Head of caudate nucleus (tissue), 42 donors: ENCODE measurements around the gene IFNA7.
"Not testable (repeated sequence)": the region's sequence is repeated elsewhere in the genome, so short reads cannot be mapped to it uniquely, and the experiment has no call there.

Experiments used
- DNase-seq, 42 donors: peaks; one replicate each; pipeline versions ENCODE4 v3.0.0 to v3.0.0-alpha.2; 2020 to 2021; ENCODE audit warnings: mixed read lengths in 7 of 42
- intact Hi-C: fragments of 100-400 bp; cut with DNase I; formaldehyde crosslinking; loops from one replicate; pipeline ENCODE4 v1.15.0; 2022

The IFNA7 gene

DNA sequence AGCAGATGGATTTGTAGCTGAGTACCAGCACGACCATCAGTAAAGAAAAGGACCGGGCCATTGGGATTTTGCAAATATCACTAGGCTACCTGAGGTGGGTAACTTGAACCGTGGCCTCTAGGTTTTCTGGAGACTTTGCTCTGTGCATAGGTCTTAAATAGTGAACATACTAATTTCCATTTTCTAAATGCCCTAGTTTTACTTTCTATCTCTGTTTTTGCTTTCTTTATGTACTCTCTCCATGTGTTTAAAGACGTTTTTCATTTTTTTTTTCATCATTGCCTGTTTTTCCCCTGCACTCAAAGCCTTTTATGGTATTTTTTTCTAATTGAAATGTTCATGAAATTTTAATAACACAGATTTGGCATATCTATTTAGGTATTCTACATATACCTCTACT is at the start of gene IFNA7:
Gene IFNA7 (minus strand): TSS at position 101 of the 400 bp plus-strand sequence. CDS start 40 bp downstream, at position 61.
- intact Hi-C loops, DNase-seq: not testable (repeated sequence)

- DNase-seq = no peak
- intact Hi-C loops = no loop called here
Observed at GRCh38 chr9:21251638-21252037, 49.6 kb upstream of the IFNA7 start.

DNA sequence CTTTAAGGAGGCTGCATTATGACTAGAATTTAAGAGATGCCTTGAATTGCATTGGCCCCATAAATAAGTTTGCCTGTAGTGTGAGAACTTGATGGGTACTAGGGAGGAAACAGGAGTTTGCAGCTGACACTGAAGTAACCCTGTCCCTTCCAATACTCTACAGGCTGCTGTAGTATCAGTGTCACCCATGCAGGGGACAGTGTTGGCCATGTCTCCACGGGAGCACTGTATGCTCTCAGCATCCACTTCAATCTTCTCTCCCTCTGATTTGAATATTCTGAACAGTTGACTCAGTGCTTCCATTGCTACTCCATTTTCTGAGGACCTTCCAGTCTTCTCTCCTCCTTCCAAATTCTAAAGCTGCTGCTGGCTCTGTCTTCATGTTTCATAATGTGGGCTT is 49.2 kb upstream of the IFNA7 start:
- DNase-seq = no peak
- intact Hi-C loops = no loop called here

DNA sequence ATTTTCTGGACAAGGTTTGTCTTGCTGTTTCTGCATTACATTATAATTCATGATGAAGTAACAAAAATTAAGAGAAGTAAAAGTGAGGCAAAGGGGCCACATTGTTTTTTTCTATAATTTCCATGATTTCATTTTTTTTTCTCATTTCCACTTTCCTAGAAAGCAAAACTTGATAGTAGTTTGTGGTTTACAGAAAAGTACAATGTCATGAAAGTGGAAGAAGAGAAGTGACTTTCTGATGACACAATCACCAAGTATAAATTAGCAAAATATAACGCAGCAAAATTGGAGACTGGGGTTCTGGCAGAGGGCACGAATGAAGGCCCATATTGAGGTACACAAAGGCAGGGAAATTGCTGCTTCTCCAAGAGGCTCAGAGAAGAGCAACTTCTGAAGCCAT is 42.8 kb upstream of the IFNA7 start:
- intact Hi-C loops = no loop called here
- no peak for DNase-seq

DNA sequence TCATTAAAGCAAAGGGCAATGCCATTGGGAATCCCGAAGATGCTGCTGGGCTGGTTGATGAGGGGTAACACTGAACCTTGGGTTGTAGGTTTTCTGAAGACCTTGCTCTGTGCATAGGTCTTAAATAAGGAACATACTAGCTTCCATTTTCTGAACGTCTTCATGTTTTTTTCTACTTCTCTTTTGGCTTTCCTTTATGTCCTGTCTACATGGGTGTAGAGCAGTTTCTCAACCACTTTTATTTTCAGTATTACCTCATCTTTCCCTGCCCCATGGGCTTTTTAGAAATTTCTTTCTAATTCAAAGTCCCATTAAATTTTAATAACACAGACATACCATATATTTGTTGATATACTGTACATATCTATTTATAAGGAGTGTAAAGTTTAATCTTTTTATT is 37.9 kb upstream of the IFNA7 start, which contains the start of gene IFNA14:
Gene IFNA14 (minus strand): TSS at position 95 of the 400 bp plus-strand sequence. CDS start 70 bp downstream, at position 25.
- no peak for DNase-seq
- intact Hi-C loops = no loop called here

DNA sequence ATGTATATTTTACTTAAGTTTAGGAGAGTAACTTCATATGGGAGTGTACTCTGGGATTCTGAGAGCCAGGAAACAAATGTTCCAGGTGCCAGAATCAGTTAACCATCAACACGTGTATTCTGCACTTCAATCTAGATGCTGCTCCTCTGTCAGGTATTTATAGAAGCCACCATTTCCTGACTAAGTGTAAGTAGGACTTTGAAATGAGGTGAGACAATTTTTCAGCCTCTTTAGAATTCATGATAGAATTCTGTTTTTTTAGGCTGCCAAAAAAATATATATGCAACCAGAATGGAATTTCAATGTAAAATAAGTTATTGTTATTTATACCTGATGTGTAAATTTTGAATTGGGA is 34.3 kb upstream of the IFNA7 start:
- intact Hi-C loops, DNase-seq: not testable (repeated sequence)

- DNase-seq = peak in 32 of 42 donors; percentile 7 to 65 (median 35)
- intact Hi-C loops = not testable (repeated sequence)
Observed at GRCh38 chr9:21235468-21236359, 33.7 kb upstream of the IFNA7 start.

DNA sequence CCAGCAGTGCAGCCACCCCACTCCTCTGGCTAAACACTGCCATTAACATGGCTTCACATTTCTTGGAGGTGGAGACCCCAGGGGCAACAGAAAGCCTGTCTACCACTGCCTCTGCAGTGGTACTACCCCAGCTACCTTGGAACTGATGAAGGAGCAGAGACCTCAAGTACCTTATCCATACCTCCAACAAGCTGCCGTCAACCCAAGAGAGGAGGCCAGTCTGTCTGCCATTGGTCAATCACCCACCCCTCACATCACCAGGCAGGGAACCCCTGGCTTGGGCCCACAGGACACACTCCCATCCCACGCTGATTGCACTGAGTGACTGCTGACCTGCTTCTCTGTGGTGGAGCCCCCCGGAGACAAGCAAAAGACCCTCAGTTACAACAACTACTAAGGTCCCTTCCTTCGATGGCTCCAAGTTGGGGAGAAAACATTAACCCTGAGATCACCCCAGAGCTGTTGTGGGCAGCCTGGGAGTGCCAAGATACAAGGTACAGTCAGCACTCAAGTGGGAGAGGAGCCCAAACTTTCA is 32.2 kb upstream of the IFNA7 start:
- DNase-seq = no peak
- intact Hi-C loops = no loop called here

DNA sequence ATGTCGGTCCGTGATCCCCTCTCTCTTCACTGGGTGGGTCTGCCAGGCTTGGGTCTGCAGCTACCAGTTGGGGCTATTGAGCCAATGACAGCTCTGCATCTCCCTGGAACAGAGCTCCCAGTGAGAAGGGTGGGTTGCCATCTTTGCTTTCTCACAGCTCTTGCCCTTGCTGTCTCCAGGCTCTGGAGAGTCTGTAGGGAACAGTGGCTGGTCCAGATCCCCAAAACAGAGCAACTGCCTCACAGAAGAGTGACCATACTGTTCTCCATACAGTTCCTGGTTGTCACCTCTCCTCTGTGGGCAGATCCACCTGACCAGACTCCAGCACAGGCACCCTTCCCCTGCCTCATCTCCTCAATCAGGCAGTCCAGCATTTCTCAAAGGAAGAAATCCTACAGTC is 31.3 kb upstream of the IFNA7 start:
- no peak for DNase-seq
- intact Hi-C loops = no loop called here

GRCh38 chr9:21228122-21228521 is 26.1 kb upstream of the IFNA7 start, which contains the start of gene IFNA17:
IFNA17 (minus strand) TSS chr9:21228222; CDS start chr9:21228173, 49 bp downstream.
- DNase-seq = no peak
- intact Hi-C loops = no loop called here

DNA sequence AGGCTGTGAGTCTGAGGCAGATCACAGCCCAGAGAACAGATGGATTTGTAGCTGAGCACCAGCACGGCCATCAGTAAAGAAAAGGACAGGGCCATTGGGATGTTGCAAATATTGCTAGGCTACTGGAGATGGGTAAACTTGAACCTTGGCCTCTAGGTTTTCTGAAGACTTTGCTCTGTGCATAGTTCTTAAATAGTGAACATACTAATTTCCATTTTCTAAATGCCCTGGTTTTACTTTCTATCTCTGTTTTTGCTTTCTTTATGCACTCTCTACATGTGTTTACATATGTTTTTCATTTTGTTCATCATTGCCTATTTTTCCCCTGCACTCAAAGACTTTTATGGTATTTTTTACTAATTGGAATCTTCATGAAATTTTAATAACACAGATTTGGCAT is 15.2 kb upstream of the IFNA7 start, which contains the start of gene IFNA16:
Gene IFNA16 (minus strand): TSS at position 101 of the 400 bp plus-strand sequence. CDS start 6 bp downstream, at position 95.
- DNase-seq, intact Hi-C loops: not testable (repeated sequence)

GRCh38 chr9:21213411-21214326 is 11.7 kb upstream of the IFNA7 start:
- intact Hi-C loops, DNase-seq: not testable (repeated sequence)

- intact Hi-C loops = not testable (repeated sequence)
Observed at GRCh38 chr9:21212160-21212559, 10.2 kb upstream of the IFNA7 start.

GRCh38 chr9:21210782-21211181 is 8.8 kb upstream of the IFNA7 start:
- intact Hi-C loops, DNase-seq: not testable (repeated sequence)

More at GRCh38 chr9:21212160-21212559, 10.2 kb upstream of the IFNA7 start:
- DNase-seq = not testable (repeated sequence)

- intact Hi-C loops = no loop called here
- no peak for DNase-seq
Observed at GRCh38 chr9:21210311-21210710, 8.3 kb upstream of the IFNA7 start.

- DNase-seq, intact Hi-C loops: not testable (repeated sequence)
Observed at GRCh38 chr9:21207043-21207442, 5.0 kb upstream of the IFNA7 start, which contains the start of gene IFNA10. IFNA10 (minus strand) TSS chr9:21207143; CDS start chr9:21207097, 46 bp downstream.

DNA sequence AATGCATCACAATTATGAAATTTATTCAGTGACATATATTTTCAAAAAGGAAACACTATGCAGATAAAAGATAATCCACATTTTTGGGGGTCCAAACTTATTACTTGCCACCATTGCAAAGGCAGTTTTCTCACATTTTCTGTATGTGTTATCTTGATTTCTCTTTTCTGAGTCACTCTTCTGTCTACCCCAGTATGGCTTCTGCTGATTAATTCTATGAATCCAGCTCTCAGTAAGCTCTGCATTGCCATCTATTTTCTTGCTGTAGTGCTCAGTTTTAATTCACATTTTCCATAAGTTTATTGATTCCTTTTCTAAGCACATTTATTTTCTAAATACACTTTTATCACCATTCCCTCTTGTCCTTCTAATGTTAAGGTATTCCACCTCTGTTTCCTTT is 3.2 kb upstream of the IFNA7 start:
- no peak for DNase-seq
- intact Hi-C loops = no loop called here

DNA sequence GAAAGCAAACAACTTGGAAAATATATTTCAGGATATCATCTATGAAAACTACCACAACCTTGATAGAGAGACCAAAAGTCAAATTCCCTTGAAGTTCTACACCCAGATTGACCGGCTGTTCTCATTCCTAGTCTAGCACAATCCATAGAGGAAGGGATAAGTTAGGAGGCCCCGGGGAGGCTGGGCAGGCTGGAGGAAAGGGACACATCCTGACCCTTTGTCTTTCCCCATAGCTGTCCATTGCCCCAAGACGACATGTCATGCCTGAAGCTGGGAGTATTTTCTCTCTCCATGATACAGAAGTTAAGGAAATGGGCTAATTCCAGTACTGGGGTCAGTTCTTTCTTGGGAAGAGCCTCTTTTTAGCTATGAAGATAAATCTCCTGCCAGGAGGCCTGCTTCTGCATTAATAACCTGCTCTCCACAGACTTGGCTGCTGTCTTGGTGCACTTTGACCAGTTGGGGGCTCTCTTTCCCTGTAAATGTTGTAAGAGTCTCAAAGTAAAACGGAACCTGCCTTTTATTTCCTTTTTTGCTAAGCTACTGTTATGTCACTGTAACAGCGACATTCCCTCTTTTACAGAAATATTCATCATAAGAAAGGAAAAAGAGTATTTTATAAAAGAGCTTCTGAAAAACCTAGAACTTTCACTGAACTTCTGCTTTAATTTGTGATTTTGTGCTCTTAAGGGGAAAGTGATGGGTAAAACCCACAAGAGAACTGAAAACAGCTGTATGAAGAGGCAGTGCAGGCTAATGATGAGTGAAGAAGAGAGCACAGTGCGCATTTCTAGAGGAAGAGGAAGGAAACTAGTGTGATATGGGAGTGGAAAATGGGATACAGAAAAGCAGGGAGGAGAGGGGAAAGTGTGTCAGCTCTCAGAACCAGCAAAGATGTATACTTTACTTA is 6.9 kb downstream of the IFNA7 start:
- peak in 32 of 42 donors; percentile 9 to 69 (median 37) for DNase-seq
- intact Hi-C loops = not testable (repeated sequence)
